H1 (cell line): ENCODE results near the gene SMYD5. TPM values are rescaled to one million over a fixed set of nuclear protein-coding genes. Genes with fewer than 3 reads are reported as not detected.

ENCODE experiments used
- ASH2L ChIP-seq: fragments of 200-600, 300-600 bp; sonication (generic); IDR thresholded peaks from one replicate; pipeline ENCODE4 v1.7.1; 2017; ENCODE audit warnings: low read length
- BRCA1 ChIP-seq: IDR thresholded peaks from 2 replicates; pipeline ENCODE4 v1.6.1; 2012; ENCODE audit warnings: low read depth, low read length, improper control_type of control experiment
- CHD7 ChIP-seq: fragments of 300-600 bp; sonication (generic); IDR thresholded peaks from 2 replicates; pipeline ENCODE4 v1.7.1; 2012; ENCODE audit warnings: low read length, moderate library complexity, mild to moderate bottlenecking, inconsistent platforms; ENCODE audit not compliant: insufficient replicate concordance
- CREB1 ChIP-seq: IDR thresholded peaks from 2 replicates; pipeline ENCODE4 v1.6.1; 2012; ENCODE audit warnings: inconsistent platforms
- RBBP5 ChIP-seq: IDR thresholded peaks from 2 replicates; pipeline ENCODE4 v1.7.1; 2012; ENCODE audit warnings: low read depth, mild to moderate bottlenecking, inconsistent platforms, low read length, moderate library complexity, borderline replicate concordance
- polyA plus RNA-seq, 7 experiments: library from polyadenylated mRNA; depleted of rRNA in 3 of 7; stranded (reverse) in 5 of 7; unstranded in 2 of 7; fragments of >200 nt in 5 of 7; fragments of 200-250 nt in 2 of 7; gene quantifications; 1 replicate in 5 of 7; 2 replicates in 1 of 7; 4 replicates in 1 of 7; pipeline versions ENCODE4 v1.2.1 to v1.2.3, GENCODE V29; 2011 to 2013; ENCODE audit warnings: missing spikeins in 2 of 7, mixed read lengths in 2 of 7
- total RNA-seq: library from RNA; stranded (reverse); fragmentation: NEBNext Ultra II Directional; extraction: Animal tissue kit (Norgen Biotek cat#: 25700); gene quantifications from 2 replicates; pipeline ENCODE4 v1.2.1, GENCODE V29; 2021

Gene SMYD5
- total and polyA plus RNA-seq, 2 of the 8 experiments (the other 6 are each of a cell fraction or from before 2014, with no cell fraction given), result 35.2 to 56.7 TPM

- no peak for TF ChIP-seq CHD7
- peak; percentile 77 for TF ChIP-seq ASH2L
- 0 out of 2 replicates have a peak, but pooled peaks have one; percentile 24 for TF ChIP-seq RBBP5
- TF ChIP-seq BRCA1, result no peak
- TF ChIP-seq CREB1, result peak; percentile 42
These were observed 20.1 kb downstream of the SMYD5 start, which contains the start of gene CCT7 (continued) for GRCh38 chr2:73233932-73234832.
